ENCODE results near the gene SPI1.

- TF ChIP-seq CTCF (conservative IDR thresholded peaks at IDR 0.05; ENCODE audit: low read length) (no peak), EZH2phosphoT487 (IDR thresholded peaks at IDR 0.05; ENCODE audit: borderline replicate concordance, low read depth, low read length) (no peak)
These were observed 44.4 kb downstream of the SPI1 start for GRCh38 chr11:47333886-47334443.
